HG02973 (cell line): ENCODE data around the gene HEBP1.
A peak's percentile ranks its signal among the peaks of the same experiment; 100 is the strongest.
"Not testable (repeated sequence)": the region's sequence is repeated elsewhere in the genome, so short reads cannot be mapped to it uniquely, and the experiment has no call there.

Experiments
- ATAC-seq: cut with Tn5 transposase; IDR thresholded peaks from one replicate; pipeline ENCODE4 v1.9.1; 2021; ENCODE audit warnings: moderate library complexity; ENCODE audit not compliant: unreplicated experiment

The HEBP1 gene, protein sequence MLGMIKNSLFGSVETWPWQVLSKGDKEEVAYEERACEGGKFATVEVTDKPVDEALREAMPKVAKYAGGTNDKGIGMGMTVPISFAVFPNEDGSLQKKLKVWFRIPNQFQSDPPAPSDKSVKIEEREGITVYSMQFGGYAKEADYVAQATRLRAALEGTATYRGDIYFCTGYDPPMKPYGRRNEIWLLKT

DNA sequence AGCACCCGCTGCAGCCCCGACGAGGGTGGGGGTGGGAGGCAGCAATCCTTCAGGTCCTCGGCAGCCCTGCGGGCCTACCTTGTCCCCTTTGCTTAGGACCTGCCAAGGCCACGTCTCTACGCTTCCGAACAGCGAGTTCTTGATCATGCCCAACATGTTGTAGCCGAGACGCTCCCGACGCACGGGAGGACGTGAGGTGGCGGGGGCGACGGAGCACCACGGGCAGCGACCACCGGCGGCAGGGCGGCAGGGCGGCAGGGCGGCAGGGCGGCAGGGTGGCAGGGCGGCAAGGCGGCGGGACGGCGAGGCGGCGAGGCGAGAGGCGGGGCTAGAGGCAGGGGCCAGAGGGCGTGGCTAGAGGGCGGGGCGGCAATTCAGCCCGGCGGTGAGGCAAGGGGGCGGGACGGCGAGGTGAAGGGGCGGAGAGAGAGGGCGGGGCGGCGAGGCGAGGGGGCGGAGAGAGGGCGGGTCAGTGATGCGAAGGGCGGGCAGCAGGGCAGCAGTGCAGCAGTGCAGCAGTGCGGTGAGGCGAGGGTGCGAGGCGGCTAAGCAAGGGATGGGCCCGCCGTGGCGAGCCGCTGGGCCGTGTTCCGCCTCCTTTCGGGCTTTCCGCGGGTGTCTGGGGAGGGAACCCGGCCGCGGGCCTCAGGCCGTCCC lies at the start of gene HEBP1:
Gene HEBP1, minus strand, starts transcription at position 307 of the 657 bp plus-strand sequence. Its CDS starts 151 bp downstream, at position 156.
- ATAC-seq, result peak; percentile 88

DNA sequence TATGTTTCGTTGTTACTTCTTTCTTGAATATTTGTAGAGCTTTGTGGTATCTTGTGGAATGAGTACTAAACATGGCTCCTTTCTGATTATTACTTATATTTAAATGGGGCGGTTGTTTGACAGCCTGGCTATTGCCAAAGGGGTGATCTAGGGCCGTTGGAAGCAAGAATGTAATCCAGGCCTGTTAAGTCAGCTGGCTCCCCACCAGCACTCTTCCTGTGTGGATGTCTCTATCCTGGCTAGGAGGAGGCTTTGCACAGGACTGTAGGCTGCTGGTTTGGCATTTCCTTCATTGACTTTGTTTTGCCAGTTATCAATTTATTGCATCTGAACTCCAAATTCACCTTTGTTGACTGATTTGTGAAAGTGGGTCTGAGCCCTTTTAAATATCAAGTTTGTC lies 49.8 kb upstream of the HEBP1 start:
- ATAC-seq, result no peak

DNA sequence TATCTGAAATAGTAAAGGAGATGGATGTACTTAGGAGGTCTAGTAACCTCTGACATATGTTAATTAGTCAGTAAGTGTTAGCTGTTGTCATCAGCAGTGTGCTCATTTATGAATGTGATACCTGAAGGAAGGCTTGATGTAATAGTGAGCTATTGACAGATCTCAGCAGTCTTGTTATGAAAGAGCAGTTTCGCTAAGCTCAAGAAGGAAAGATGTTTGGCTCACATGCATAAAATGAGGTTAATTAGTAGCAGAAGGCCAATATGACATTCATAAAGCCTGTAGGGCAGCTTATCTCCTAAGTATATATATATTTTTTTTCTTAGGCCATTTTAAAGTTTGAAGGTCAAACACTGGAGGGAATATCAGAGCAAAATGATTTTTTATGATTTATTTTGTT lies 46.9 kb upstream of the HEBP1 start:
- no peak for ATAC-seq

DNA sequence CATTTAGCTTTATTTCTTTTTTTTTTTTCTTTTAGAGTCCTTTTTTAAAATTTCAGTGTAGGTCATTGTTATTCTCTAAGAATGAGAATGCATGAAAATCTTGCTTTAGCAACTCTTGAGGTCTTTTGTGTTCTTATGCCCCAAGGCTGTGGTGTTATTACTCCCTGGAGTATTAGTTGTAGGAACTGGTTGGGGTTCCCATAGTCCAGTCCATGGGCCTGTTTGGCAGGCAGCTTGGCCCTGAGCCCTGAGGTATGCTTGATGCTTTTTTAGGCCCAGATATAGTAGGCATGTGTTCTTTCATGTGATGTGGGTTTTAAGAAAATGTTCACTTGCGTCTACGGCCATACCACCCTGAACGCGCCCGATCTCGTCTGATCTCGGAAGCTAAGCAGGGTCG lies 45.8 kb upstream of the HEBP1 start:
- ATAC-seq, result no peak

DNA sequence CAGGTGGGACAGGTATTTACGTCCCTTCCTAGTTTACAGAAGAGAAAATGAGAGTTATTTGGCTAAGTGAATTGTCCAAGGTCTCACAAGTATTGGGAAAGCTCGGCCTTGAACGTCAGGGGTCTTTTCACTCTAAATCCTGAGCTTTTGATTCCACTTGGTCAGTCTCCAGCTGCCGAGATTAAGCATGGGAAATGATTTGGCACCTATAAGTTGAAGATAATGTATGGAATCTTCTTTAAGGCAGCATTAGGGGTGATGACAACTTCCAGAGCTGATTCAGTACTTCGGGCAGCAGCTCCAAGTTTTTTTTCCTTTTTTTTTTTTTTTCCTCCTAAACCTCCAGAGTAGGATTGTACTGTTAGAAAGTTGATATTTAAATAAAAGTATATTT lies 44.8 kb upstream of the HEBP1 start:
- ATAC-seq, result no peak

DNA sequence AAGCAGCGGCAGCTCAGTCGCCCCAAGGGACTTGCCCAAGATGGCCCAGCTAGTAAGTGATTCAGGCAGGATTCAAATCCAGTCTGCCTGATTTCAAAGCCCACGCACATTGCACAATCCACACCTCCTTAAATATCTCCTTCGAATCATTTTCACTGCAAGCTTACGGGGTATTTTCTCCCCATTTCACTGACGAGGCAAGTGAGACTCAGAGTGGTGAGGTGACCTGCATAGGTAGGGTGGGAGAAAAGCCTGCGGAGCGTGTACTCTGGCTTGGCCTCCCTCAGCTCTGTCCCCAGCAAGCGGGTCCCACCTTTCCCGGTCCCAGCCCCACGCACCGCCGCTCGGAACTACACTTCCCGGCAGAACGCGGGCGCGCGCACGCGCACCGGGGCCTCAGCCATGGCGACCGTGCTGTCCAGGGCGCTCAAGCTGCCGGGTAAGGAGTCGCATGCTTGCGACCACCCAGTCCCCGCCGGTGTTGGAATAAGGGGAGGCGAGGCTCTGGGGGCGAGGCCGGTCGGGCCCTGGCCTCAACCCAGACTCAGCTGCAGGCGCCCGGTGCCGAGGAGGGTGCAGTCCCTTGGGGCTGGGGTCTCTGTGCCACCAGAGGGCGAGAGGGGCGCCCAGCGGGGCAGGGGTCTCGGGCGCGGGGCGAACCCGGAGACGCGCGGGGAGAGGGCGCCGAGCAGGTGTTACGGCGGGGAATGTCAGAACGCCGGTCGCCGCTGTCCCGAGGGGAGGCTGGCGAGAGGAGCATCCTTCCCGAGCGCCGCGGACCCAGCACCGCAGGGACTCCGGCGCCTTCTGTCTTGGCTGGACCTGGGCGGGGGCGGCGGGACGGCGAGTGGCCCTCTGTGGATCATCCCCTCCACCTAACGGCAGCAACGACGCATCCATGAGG lies 44.2 kb upstream of the HEBP1 start, which contains the start of gene FAM234B:
Gene FAM234B, plus strand, starts transcription at position 380 of the 904 bp plus-strand sequence. Its CDS starts 23 bp downstream, at position 403.
- peak; percentile 81 for ATAC-seq

DNA sequence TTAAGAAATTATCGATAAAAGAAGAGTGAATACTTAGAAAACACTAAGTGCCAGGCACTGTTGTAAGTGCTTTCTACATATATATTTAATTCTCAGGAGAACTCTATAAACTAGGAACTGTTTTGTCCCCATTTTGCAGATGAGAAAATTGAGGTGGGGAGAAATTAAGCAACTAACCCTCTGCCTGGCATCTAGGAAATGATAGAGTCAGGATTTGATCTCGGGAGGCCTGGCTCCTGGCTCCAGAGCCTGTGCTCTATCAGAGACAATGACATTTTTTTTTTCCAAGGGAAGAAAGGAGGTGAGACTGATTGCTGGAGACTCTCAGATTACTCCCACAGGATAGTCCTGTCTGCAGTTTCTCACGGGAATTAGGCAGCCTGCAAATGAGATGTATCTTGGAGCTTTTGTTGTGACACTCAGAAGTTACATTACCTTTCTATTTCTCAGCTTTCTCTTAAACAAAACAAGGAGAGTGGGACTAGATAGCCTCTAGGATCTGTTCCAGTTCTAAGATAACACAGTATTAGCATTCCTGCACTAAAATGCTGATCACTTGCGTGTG lies 42.7 kb upstream of the HEBP1 start:
- no peak for ATAC-seq

DNA sequence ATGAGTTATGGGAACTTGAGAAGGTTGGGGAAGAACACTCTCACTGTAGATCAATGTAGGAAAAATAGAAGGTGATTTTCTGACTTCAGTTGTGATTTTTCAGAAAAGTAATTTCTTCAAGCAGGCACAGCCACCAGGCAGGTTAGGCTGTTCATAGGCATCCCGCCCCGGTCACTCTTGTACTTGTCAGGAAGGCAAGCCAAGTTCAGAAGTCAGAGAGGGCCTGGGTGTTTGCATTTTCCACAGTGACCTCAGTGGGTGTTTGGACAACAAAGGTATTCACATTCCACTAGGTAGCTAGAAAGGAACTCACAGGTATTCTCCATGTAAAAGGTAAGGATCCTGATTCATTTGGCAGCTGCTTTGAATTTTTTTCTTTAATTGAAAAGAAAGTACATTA lies 41.2 kb upstream of the HEBP1 start:
- no peak for ATAC-seq

DNA sequence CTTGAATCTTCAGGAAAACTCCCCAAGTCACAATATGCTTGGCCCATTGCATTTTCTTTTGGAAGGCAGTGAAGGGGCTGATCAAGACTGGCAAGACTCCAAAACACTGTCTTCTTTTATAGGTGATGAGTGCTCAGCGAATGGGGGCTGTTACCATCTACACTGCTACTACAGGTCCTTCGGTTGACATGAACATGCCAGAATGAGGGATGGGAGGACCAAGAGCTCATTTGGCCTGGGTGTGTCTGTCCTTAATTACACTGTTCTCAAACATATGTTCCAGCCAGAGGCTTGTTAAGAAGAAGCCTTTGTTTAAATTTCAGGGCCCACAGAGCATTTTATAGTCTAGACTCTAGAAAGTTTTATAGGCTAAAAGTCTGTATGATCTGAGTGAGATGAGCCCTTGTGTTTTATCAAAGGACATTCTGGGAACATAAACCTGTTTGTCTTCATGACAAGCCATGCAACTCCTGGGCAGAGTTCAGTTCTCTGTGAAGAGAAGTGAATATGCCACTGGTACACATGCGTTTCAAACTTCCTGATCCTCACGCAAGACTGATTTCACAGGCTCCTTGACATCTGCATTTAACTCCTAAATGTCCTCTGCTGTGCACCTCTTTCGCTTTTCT lies 39.4 kb upstream of the HEBP1 start:
- ATAC-seq, result no peak

DNA sequence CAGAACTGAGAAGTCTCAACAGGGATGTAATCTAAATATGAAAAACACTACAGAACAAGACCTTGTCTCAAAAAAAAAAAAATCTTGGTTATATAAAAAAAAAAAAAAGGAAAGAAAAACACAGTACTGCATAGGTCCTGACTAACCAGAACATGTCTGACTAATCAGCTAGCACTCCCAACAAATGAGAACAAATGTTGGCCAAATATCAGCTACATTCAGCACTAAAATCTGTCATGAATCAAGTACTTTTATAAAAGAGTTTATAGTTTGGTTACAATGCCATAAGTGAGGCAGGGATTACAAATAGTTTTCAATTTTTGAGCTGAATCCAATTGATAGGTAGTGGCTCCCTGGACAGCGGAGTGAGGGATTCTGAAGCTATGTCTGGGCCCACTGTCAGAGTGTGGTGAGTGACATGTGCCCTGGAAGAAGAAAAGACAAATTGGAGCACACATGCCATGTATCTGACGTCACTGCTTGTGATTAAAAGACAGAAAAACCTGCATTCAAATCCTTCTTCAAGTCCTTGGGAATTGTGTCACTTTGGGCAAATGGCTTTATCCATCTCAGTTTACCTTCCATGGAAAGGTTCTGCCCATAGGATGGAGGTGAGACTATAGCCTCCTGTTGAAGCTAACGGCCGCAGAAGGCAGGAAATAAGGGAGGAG lies 38.6 kb upstream of the HEBP1 start:
- no peak for ATAC-seq

DNA sequence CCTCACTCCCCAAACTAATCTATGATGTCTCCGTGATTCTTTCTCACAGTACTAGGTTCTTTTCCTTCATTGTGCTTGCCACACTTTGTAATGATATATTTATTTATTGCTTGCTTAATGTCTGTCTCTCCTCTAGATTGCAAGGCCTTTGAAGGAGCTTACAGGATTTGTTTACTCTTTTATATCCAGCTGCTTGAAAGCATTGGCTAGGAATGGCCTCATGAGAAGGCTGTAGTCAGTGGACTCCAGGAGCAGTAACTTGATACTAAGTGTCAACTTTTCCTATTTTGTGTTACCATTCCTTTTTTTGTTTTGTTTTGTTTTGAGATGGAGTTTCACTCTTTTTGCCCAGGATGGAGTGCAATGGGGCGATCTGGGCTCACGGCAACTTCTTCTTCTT lies 36.8 kb upstream of the HEBP1 start:
- no peak for ATAC-seq

DNA sequence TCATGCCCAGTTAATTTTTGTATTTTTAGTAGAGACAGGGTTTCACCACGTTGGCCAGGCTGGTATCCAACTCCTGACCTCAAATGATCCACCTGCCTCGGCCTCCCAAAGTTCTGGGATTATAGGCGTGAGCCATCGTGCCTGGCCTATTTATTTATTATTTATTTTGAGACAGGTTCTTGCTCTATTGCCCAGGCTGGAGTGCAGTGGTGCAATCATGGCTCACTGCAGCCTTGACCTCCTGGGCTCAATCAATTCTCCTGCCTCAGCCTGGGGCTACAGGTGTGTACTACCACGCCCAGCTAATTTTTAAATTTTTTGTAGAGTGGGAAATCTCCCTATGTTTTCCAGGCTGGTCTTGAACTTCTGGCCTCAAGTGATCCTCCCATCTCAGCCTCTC lies 35.3 kb upstream of the HEBP1 start:
- ATAC-seq, result not testable (repeated sequence)

DNA sequence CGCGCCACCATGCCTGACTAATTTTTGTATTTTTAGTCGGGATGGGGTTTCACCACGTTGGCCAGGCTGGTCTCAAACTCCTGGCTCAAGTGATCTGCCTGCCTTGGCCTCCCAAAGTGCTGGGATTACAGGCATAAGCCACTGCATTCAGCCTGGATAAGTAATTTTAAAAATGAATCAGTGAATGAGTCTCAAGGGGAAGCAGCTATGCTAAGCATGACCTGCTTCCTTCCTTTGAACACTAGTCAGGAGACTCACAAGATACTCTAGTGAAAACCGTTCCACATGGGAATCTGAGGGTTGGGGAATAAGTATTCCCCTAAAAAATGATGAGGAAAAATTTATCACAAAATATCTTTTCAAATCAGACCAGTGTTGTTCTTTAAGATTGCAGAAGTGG lies 33.4 kb upstream of the HEBP1 start:
- no peak for ATAC-seq

DNA sequence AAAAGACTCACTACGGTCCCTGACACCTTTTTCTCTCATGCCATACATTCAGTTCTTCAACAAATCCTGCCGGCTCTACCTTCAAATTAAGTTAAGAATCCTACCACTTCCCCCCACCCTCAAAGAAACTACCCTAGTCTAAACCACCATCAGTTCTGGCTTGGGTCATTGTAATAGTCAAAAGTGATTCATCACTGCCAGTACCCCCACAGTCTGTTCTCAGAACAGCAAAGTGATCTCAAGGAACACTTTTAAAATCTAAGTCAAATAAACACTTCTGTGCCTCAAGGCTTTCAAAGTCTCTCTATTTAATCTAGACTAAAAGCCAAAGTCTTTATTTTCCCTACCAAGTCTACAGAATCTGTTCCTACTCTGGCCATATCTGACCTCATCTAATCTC lies 32.1 kb upstream of the HEBP1 start:
- ATAC-seq, result no peak

DNA sequence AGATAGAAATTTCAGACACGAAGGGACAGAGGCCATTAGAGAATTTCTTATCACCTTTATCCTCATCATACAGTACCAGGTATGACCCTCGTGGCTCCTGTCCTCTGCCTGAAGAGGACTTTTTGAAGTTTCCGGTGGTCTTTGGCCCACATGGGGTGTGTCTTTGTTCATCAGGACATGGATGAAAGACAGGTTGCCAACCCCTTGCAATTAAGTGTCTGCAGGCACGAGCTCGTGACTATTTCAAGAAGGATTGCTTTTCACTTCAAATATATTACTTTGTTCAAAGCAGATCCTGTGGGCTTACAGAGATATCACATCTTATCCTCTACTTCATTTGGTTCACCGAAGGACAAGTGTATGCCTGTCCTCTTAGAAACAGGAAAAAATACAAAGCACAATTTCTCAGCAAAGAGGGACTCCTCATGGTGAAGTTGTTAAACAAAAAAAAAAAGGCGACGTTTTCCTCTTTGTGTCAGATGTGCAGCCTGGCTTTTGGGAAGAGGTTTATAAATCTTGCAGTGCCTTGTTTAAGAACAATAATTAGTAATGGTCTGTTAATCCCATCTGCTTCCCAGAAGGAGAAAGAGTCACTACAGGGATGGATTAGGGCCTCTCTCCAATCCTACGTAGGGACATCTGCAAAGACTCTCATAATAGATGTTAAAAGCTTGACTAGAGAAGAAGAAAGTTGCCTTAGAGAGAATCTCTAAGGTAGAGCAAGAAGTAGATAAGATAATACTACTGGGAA lies 30.7 kb upstream of the HEBP1 start:
- ATAC-seq, result no peak

DNA sequence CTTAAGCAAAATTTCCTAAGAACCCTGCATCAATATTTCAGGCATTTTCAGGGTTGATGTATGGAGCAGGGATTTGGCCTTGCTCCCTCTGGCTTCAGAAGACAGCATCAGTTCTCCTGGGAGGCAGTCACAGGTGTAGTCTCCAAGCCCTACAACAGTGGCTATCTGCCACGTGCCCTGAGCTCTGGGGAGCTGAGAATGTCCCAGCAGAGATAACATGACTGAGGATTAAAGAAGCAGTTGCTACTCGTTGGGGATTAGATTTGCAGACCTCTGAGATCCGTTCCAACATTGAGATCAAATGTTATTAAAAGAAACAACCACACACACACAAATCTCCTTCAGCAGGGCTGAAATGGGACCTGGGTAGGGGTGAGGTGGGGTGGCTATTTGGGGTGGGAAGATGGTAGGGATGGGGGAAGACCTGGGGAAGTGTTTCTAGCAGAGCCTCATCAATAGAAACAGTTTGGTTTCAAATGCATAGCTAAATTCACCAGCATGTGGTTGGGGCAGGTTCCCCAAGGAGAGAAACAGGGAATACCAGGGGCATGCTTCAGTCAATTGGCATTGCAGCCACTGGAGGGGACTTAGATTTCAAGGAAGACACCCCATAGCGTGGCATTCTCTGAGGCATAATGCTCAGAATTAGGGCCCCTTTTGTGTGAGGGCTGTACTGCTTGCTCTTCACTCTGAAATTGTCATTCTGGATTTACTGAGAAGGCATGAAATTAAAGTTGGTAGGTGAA lies 28.9 kb upstream of the HEBP1 start:
- no peak for ATAC-seq

DNA sequence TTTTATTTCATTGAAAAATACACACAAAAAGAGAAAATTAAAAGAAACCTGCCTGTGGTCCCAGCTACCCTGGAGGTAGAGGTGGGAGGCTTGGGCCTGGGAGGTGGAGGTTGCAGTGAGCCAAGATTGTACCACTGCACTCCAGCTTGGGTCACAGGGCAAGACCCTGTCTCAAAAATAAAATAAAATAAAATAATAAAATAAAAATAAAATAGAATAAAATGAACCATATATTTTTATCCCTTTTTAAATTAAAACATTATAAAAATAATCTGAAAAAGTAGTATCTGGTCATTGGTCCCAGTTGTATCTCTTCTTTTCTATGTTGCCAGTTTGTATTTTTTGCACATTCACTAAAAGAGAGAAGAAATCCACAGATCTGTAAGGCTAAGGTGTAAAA lies 27.4 kb upstream of the HEBP1 start:
- ATAC-seq, result no peak

DNA sequence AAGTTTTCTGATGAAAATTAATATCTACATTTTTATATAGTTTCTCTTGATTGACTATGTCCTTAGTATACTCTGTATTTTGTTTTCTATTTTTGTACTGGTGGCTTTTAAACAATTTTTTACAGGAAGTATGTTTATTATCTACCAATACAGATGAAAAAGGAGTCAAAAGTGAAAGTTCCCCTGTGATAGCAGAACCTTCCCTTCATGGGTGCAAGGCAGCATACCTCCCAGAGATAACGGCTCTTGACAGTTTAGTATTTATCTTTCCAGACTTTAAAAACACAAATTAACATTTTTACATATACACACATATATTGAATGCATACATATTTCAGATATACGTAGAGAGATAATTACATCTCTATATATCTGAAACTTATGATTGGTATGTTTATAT lies 27.0 kb upstream of the HEBP1 start:
- ATAC-seq, result no peak

DNA sequence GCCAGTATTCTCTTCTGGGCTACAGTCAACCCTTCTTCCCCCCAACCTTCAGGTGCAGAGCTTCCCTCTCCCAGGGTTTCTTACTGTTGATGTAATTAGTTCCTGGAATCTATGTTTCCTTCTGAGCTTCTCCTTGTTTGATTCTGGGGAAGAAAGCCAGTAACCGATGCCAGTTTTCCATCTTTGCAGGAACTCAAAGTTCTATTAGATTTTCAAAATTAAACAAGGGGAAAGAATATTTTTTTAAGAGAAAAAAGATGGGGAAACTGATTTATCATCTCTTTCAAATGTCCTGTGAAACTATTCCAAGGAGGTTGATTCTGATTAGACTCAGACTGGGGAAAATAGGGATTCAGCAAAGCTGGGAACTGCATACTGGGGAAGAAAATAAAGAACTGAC lies 26.2 kb upstream of the HEBP1 start:
- ATAC-seq, result no peak
